Activated CD8-positive, alpha-beta memory T cell treated with anti-CD3 and anti-CD28 coated beads for 48 hours (primary cell): ENCODE results near the gene BSX.

Experiments
- DNase-seq, 3 experiments: peaks; one replicate each; pipeline ENCODE4 v3.0.0-alpha.2; 2020; ENCODE audit warnings: low read depth in 2 of 3, low spot score in 2 of 3

The BSX gene

DNA sequence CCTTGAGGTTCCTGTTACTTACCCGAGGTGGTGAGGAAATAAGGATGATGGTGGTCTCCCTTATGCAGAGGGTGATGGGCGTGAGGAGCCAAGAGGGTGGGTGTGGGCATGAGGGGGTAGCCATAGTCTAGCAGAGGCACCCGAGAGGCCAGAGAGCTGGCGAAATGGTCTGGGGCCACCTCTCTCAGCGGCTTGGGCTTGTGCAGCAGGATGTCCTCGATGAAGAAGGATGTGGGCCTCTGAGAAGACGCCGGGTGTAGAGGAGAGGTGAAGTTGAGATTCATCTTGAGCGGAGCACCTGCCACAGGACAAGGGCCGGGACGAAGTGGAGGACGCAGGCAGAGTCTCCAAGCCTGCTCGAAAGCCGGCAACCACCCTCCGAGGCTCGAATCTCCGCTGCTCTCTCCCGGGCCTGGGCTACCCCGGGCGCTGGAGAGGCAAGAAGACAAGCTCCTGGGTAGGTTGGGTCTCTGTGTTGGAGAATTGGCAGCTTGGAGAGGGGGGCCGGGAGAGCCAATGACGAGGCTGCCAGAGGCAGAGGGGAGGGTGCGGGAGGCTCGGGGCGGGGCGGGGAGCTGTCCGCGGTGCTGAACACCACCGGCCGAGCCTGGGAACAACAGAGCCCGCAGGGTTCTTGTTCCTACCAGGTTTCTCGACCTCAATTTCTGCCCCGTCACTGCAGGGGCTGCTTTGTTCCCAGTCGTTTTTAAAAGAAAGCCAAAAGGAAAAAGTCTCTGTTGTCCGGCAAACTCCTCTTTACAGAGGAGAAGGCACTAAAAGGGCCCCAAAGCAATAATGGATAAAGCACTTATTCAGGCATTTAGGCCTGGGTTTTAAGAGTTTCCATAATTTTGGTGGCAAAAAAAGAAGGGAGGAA lies at the start of gene BSX:
BSX (minus strand) TSS at position 447 of the 877 bp plus-strand sequence; CDS start at position 284, 163 bp downstream.
- DNase-seq: peak in 1 of 3 experiments; percentile 50

DNA sequence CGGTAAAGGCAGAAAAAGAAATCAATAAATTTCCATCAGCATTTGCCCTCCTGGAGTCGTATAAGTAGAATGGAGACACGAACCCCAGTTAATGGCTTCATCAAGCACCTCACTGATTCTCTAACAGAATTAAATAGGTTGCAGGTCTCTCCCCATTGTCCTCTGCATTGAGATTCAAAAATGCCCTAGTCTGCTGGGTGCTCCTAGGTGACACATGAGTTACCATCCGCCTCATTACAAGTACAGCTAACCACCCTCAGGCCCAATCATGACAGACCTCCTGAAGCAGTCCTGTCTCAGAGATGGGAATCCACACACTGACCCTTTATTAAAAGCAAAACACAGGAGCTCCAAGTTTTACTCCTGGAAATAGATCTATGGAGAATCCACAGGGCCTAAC lies 48.9 kb upstream of the BSX start:
- no peak for DNase-seq

DNA sequence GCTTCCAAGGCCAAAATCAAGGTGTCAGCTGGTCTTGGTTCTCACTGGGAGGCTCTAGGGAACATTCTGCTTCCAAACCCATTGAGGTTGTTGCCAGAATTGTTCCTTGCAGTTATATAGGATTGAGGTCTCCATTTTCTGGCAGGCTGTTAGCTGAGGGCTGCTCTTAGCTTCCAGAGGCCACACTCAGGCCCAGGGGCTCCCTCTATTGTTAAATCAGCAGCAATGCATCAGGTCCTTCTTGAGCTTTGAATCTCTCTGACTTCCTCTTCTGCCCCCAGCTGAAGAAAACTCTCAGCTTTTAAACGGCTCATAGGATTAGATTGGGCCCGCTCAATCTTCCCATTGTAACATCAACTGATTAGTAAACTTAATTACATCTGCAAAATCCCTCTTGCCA lies 39.3 kb upstream of the BSX start:
- DNase-seq: no peak

DNA sequence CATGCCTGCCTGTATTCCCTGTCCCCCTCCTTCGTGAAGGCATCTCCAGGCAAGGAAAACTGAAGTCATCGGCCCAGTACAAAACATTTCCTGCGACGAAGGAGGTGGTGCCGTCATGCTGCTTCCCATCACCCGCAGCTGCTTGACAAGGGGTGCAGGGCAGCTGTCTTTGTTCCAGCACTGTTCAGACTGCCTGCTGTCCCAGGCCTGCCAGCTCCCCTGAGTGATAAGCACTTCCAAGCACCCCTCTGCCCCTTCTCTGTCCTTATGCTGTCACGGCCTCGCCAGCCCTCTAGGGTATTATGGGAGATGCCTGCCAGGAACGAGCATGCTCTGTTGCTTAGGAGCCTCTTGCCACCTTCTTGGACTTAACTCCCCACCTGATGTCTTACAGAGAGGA lies 37.1 kb upstream of the BSX start:
- DNase-seq: no peak

DNA sequence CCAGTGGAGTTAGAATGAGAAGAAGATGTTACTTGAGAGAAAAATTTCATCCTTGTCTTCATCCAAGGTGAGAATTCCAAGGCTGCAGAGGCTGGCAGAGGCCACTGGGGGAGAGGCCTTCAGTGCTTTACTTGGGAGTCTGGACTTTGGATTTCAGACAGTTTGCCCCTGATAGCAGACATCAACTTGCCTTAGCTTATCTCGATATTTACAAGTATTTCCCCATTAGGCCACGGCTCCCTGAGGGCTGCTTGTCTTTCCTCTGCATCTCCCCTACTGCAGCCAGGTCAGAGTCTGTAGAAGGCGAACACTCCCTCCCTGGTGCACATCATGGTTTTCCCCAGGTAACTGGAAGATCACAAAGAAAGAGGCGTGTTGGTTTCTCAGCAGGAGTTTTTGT lies 29.9 kb upstream of the BSX start:
- DNase-seq: no peak

DNA sequence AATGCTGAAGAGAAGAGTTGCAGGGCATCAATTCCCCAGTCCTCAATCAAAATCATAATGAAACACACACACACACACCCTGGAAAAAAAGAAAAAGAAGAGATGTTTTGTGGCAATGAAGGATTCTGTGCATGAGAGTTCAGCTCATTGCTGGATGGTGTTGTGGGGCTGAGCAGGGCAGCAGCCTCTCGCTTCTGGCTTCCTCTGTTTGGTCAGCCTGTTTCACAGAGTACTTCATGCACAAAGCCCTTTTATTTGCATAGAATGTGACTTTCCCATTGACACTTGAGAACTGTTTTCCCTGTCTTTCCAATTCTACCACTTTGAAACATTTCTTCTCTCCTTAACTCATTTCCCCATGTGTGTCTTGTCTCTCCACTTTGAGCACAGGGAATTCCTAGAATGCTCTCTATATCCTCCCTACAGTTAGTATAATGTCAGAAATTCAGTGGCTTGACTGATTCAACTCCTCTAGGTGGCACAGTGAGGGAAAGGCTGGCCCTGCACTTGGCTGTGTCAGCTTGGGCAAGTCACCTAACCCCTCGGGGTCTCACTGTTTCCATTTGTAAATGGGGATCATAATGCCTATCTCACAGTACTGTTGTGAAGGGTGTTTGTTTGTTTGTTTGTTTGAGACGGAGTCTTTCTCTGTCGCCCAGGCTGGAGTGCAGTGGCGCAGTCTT lies 25.4 kb upstream of the BSX start:
- DNase-seq: no peak

DNA sequence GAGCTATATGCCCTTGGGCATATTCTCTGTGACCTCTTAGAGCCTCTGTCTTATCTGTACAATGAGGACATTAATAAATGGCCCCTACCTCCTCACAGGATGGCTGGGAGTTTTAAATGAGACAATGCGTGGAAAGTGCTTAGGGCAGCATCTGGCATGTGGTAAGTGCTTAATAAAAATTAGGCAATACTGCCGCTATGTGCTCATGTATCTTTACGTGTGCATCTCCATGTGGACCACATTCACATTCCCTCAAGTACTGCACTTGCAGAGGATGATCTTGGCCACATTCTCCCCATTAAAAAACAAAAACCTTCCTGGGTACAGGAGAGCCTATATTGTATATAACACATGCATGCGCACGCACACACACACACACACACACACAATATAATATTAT lies 19.1 kb upstream of the BSX start:
- no peak for DNase-seq

DNA sequence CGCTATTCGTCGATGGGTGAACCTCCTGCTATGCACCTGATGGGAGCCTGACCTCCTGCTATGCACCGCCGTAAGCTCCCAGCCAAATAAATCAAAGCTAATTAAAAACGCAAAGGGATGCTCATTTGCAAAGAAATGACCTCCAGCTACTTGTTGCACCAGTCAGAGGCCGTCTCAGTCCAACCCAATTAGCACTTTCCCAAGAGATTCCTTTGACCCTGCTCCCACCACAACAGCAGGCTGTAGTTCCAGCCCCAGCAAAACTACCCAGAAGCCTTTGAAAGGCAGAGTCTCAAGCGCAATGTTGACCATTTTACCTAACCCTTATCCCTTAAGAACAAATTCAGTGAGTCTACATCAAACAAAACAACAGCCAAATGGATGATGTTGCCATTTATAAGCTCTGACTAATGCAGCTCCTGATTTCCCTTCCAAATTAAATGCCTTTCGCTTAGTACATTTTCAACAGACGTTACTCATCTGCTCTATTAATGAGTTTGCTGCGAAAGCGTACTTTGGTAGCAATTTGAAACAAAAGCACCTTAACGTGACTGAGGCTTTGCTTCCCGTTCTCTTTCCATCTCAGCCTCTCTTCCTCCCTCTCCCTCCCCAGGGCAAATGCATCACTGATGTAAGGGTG lies 17.2 kb upstream of the BSX start:
- no peak for DNase-seq

DNA sequence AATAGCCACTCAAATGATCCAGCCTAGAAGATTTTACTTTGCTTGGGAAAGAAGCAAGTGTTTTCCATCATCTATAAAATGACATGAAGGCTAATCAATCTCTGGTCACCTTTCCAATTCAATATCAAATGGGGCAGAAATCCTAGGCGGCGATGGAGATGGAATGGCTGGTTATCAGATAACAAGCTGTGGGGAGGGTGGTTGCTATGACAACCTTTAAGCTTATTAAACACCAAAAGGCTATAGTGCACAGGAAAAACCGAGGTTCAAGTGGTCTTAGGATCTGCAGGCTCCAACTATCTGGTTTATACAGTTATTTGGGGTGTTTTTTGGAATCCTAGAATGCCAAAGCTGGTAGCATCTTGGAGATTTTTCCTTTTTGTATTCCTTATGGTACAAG lies 13.9 kb upstream of the BSX start:
- DNase-seq: no peak

DNA sequence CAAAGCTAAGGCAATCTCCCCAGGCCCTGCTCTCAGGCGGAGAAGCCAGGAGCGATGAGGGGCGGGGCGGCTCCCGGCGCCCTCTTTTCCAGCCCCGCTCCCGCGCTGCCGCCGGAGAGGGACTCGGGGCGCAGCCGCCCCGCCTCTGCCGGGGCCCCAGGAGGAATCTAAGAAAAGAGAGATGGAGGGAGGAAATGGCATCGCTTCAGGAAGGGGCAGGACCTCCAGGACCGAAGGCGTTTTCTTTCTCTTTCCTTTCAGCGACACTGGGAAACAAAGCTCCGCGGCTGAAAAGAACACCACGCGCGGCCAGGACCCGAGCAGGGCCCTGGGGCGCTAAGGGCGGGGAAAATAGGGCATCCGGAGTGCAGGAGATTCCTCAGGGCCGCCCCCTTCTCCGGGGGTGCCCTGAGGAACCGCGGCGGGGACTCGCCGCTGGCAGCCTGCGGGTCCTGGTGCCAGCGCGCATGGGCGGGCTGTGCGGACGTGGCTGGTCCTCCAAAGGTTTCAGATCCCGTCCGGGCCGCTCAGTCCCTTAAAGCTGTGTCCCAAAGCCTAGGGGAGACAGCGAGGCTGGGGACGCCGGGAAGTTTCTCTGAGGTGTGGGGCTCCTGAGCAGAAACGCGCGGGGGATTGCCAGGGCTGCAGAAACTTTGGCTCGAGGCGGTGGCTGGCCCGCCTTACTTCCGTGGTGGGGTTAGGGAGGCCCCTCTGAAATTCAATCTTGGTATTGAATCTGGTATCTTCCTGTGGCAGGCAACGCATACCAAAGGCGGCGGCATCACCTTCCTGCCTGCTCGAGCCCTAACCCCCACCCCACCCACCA lies 2.8 kb upstream of the BSX start:
- no peak for DNase-seq

DNA sequence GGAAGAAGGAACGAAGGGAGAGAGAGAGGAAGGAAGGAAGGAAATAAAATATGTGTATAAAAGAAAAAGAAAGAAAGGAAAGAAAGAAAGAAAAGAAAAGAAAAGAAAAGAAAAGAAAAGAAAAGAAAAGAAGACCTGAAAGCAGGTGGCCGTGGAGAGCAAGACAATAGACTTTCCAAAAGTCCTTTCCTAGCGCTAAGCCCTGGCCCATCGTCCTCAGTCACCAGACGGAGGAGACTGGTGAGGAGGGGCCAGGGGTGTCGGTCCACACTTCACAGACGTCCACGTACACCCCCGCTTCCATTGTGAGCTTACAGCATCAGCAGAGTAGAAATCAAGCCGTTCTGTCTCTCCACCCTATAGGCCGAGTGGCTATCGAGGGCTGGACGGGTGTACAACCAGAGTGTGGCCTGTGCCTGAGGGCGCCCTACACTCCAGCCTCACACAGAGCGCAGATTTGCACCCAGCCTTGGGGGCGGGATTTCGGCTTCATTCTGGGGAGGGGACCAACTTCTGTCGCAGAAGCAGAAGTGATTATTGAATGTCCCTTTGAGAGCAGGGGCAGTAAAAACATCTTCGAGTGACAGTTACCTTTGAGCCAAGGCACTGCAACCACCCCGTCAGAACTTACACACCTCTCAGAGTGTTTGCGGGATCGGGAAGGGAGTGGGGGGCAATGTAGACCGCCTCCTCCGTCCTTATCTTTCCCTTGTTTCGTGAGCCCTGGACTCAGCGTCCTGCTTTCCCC lies 2.0 kb upstream of the BSX start:
- DNase-seq: no peak

DNA sequence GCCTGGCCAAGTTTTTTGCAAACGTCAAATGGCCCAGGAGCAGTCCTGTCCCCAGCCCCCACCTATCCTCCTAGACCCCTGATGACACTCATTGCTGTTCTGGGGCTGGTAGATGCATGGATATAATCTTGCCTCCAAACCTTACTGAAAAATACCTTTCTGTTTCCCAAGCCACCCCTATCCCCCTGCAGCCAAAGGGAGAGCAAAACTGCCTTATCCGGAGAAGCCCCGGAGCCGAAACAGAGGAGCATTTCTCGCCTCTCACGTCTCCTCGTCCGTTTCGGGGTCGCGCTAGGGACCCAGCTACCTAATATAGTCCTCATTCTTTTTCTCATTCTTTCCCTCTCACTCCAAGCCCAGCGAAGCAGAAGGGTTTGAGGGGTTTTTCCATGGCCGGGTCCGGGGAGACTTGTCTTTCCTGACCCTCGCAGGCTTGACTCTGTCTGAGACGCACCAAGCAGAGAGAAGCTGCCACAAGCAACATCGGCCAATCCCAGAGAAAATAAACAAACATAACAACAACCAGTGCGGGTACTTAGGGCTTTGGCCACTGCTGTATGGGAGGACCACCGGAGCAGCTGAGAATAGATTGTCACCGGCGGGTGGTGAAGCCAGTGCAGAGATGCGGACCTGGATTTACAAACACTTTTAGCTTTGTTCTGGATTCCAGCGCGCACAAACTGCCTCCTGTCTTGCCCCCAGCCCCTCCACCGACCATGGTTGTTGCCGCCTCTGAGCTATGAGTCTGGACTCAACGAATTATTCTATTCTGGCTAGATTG lies 1.6 kb downstream of the BSX start:
- no peak for DNase-seq

DNA sequence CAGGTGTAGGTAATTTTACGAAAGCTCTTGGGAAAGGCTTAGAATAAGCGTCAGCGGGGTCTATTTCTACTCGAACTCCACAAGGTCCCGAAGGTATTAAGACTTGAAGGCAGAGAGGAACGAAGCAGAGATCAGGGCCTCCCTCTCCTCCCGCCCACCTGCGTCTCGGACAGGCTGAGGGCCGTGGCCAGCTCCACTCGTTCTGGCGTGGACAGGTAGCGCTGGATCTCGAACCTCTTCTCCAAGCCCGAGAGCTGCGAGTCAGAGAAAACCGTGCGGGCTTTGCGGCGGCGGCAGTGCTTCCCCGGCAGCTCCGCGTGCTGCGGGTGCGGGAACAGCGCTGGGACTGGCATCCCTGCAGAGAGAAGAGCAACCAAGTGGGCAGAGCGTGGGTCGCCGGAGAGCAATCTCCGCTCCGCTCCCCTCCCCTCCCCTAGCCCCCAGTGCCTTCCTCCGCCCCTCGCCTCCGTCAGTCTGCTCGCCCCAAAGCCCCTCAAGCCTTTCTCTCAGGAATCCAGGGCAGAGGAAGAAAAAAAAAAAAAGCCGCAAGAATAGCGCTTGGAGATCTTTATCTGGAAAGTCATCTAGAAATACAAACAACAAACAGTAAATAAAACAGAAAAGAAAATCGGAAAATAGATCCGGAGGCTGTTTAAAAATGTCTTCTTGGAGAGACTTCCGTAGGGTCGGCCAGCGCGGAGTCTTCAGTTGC lies 2.4 kb downstream of the BSX start:
- no peak for DNase-seq

DNA sequence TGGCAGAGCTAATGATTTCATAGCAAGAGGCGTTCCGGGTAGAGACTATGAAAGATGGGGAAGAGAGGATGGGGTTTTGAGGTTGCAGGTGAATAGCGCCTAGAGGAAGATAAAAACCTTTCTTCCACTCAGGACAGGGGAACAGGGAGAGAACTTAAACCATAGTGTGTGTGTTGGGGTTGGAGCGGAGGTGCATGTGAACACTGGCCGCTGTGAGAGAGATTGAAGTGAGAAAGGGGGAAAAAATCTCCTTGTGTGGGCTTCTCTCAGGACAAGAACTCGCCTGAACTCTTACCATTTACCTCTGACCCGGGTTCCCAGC lies 3.4 kb downstream of the BSX start:
- no peak for DNase-seq

DNA sequence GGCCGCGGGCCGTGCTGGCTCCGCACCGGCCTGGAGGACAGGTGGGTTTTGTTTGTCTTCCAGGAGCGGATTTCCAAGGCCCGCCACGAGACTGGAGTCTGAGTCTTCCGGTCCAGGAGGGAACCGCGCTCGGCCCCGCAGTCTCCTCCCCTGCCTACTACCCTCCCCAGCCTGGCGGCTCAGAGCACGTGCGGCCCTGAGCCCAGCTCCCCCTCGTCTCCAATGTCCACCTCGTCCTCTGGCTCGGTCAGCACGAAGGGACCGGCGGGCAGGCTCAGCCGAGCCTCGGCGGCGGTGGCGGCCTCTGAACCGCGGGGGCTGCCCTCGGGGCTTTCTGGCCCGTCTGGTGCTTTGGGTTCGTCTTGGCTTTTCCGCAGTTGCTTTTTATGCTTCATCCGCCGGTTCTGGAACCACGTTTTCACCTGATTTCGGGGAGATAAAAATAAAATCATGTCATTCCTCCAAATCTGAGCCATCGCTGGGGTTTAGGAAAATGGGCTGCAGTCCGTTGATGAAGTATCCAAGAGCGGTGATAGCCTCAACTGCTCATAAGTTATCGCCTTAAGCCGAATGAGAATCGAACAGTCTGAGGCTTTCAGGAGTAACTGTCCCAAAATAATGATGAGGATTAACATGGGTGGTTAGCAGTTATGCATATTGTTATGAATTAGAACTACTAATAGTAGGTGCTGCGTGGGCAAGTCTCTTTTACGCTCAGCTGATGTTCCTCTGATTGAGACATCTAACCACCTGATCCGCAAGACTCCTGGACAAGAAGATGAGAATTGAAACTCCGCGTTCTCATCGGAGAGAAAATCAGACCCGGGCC lies 4.0 kb downstream of the BSX start:
- no peak for DNase-seq

DNA sequence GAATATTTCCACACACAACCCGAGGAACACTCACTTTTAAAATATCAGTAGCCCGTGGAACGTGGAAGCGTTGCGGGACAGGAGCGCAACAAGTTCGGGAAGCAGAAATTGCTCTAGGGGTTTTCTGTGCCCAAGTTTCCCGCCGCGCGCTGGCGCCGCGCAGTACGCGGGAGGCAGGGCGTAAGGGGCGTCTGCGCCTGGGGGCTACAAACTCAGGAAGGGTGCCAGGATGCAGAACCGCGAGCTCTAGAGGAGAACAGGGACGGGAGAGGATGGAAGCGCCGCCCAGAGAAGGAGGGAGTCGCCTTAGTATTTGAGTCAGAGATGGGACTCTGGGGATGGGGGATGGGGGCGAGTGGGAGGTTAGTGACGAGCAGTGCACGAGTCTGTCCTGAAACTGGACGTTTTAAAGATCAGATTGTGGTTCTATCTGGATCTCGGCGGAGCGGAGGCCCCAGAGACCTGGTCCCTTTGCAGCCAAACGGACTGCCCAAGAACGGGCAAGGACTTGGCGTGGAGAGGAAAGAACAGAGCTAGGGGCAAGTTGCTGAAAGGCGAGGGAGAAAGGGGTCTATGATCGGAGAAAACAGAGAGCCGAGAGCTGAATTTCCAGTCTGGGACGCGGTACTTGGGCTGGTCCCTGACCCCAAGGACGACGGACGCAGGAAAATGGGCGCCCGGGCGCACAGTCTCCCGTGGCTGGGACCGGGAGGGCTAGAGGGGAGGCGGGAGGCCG lies 4.7 kb downstream of the BSX start:
- no peak for DNase-seq

DNA sequence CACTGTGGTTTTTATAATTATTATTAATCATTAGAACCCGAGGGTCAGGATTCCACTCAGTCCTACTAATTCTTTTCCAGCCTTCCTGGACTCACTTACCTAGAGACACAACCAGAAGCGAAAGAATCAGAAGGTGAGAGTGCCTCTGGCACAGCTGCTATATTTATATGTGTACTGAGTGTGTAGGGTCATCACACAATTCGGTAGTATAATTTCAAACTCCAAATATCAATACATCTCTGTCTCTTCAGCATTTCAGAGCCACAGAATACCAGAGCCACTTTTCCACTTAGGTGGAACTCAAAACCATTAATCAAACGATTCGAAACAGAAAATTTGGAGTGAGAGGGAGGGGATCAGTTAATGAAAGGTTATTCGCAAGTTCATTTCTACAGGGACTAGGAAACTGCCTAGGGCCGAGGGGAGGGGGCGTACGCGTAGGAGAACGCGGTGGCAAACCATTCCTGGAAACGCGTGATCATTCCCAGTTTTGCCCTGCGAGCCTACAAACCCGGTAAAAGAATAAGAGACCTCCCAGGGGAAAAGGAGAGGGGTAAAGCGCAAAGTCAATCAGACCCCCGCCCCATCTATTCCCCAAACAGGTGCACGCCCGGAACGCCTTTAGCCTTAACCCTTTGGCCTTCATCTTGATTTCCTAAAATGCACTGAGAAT lies 5.4 kb downstream of the BSX start:
- no peak for DNase-seq
